ENCODE measurements around the gene NR5A2.

Gene NR5A2

GRCh38 chr1:200005165-200005564 is 22.3 kb upstream of the NR5A2 start:
- peaks cover 2% of the 10 kb centered on the region for H3K27me3 ChIP-seq (ENCODE audit: insufficient read depth, insufficient read length)
- H3K9ac ChIP-seq (ENCODE audit: insufficient read length, low read depth) = no peak overlapping the region
- H3K36me3 ChIP-seq (ENCODE audit: insufficient read depth, insufficient read length, low read length) = no peaks in the 10 kb centered on the region
- H3K9me3 ChIP-seq (ENCODE audit: insufficient read depth, low read length) = no peaks in the 10 kb centered on the region
- H3K4me3 ChIP-seq (ENCODE audit: insufficient read length, low read depth) = no peak overlapping the region
- TF ChIP-seq ZNF274 (IDR thresholded peaks at IDR 0.05; ENCODE audit: low read depth, low read length) (no peak), YY1 (IDR thresholded peaks at IDR 0.05; ENCODE audit: insufficient read depth, insufficient read length) (no peak), SUZ12 (IDR thresholded peaks at IDR 0.05; ENCODE audit: extremely low read depth, insufficient read depth, insufficient read length) (no peak)
- H3K4me1 ChIP-seq (ENCODE audit: insufficient read depth, insufficient read length) = no peaks in the 10 kb centered on the region
- DNase-seq (ENCODE audit: low read depth, low spot score) = no peak

DNA sequence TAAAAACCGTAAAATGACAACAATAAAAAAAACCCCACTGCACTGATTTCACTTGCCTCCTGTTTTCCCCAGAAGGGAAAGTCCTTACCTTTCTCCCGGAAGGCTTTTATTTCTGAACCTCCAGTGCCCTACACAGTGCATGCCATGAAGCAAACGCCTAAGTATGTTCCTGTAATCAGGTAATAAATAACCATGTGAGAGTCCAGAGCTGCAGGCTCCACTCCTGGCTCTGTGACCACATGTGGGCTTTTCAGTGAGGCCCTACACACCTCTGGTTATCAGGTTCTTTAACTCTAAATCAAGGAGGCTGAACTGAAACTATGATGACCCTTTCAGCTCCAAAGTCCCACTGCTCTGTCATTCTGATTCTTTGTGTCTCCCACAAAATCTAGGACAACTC is 20.8 kb upstream of the NR5A2 start:
- no peak overlapping the region for H3K4me3 ChIP-seq (ENCODE audit: insufficient read length, low read depth)
- H3K27me3 ChIP-seq (ENCODE audit: insufficient read depth, insufficient read length) = no peaks in the 10 kb centered on the region
- no peaks in the 10 kb centered on the region for H3K4me1 ChIP-seq (ENCODE audit: insufficient read depth, insufficient read length)
- H3K36me3 ChIP-seq (ENCODE audit: insufficient read depth, insufficient read length, low read length) = no peaks in the 10 kb centered on the region
- no peak overlapping the region for H3K9ac ChIP-seq (ENCODE audit: insufficient read length, low read depth)
- no peak for TF ChIP-seq SUZ12 (IDR thresholded peaks at IDR 0.05; ENCODE audit: extremely low read depth, insufficient read depth, insufficient read length)
- TF ChIP-seq YY1 (IDR thresholded peaks at IDR 0.05; ENCODE audit: insufficient read depth, insufficient read length) = no peak
- TF ChIP-seq ZNF274 (IDR thresholded peaks at IDR 0.05; ENCODE audit: low read depth, low read length) = no peak
- no peak for DNase-seq (ENCODE audit: low read depth, low spot score)
- no peaks in the 10 kb centered on the region for H3K9me3 ChIP-seq (ENCODE audit: insufficient read depth, low read length)

DNA sequence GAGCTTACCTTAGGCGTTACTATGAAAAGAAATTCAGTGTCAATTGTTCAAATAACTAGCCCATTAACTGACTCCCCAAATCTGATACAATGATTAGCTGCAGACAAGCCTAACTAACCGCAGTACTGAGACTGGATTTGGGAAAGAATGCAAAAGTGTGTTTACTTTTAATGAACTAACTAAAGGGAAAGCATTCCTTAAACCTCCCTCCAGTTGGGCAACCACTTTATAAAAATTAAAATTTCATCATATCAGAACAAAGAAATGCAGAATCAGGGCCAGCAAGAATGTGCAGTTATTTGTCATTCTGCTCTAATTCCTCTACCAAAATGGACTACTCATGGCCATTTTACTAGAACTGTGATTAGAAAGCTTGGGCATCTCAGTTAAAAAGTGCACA is 11.7 kb upstream of the NR5A2 start:
- Histone ChIP-seq H3K27me3 (ENCODE audit: insufficient read depth, insufficient read length) (no peaks in the 10 kb centered on the region), H3K4me1 (ENCODE audit: insufficient read depth, insufficient read length) (no peaks in the 10 kb centered on the region), H3K9me3 (ENCODE audit: insufficient read depth, low read length) (no peaks in the 10 kb centered on the region), H3K9ac (ENCODE audit: insufficient read length, low read depth) (no peak overlapping the region), H3K36me3 (ENCODE audit: insufficient read depth, insufficient read length, low read length) (no peaks in the 10 kb centered on the region), H3K4me3 (ENCODE audit: insufficient read length, low read depth) (no peak overlapping the region)
- DNase-seq (ENCODE audit: low read depth, low spot score) = no peak
- TF ChIP-seq SUZ12 (IDR thresholded peaks at IDR 0.05; ENCODE audit: extremely low read depth, insufficient read depth, insufficient read length) (no peak), ZNF274 (IDR thresholded peaks at IDR 0.05; ENCODE audit: low read depth, low read length) (no peak), YY1 (IDR thresholded peaks at IDR 0.05; ENCODE audit: insufficient read depth, insufficient read length) (no peak)

- no peak for DNase-seq (ENCODE audit: low read depth, low spot score)
- no peaks in the 10 kb centered on the region for H3K27me3 ChIP-seq (ENCODE audit: insufficient read depth, insufficient read length)
- TF ChIP-seq SUZ12 (IDR thresholded peaks at IDR 0.05; ENCODE audit: extremely low read depth, insufficient read depth, insufficient read length) (no peak), YY1 (IDR thresholded peaks at IDR 0.05; ENCODE audit: insufficient read depth, insufficient read length) (no peak), ZNF274 (IDR thresholded peaks at IDR 0.05; ENCODE audit: low read depth, low read length) (no peak)
- no peaks in the 10 kb centered on the region for H3K36me3 ChIP-seq (ENCODE audit: insufficient read depth, insufficient read length, low read length)
- H3K9ac ChIP-seq (ENCODE audit: insufficient read length, low read depth) = no peak overlapping the region
- no peak overlapping the region for H3K4me3 ChIP-seq (ENCODE audit: insufficient read length, low read depth)
- no peaks in the 10 kb centered on the region for H3K9me3 ChIP-seq (ENCODE audit: insufficient read depth, low read length)
- no peaks in the 10 kb centered on the region for H3K4me1 ChIP-seq (ENCODE audit: insufficient read depth, insufficient read length)
Measured at GRCh38 chr1:200021577-200022238, 5.8 kb upstream of the NR5A2 start.

DNA sequence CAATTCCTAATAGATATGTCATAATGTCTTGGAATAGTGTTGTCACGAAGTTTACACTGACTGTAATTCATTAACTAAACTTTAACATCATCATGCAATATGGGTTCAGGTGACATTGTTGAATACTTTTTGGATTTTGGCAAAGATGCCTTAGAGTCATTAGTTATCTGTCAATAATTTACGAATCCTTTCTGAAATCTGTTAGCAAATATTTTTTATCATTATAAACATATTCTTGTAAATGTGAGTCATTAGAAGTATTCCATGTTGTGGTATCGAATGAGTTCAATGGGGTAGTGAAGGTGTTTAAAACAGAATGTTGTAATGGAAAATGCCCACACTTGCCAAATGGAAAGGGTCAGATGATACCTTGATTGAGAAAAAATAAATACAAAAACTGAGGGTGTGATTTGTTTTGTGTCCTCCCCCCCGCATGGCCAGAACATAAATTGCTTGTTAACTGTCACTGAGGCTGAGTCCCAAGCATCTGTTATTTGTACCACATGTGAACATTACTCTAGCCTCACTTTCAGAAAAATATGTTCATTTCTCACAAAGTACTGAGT is 5.2 kb upstream of the NR5A2 start:
- DNase-seq (ENCODE audit: low read depth, low spot score) = no peak
- Histone ChIP-seq H3K4me3 (ENCODE audit: insufficient read length, low read depth) (no peak overlapping the region), H3K27me3 (ENCODE audit: insufficient read depth, insufficient read length) (peaks cover 3% of the 10 kb centered on the region), H3K4me1 (ENCODE audit: insufficient read depth, insufficient read length) (no peaks in the 10 kb centered on the region), H3K36me3 (ENCODE audit: insufficient read depth, insufficient read length, low read length) (no peaks in the 10 kb centered on the region), H3K9ac (ENCODE audit: insufficient read length, low read depth) (no peak overlapping the region), H3K9me3 (ENCODE audit: insufficient read depth, low read length) (no peaks in the 10 kb centered on the region)
- no peak for TF ChIP-seq YY1 (IDR thresholded peaks at IDR 0.05; ENCODE audit: insufficient read depth, insufficient read length)
- TF ChIP-seq ZNF274 (IDR thresholded peaks at IDR 0.05; ENCODE audit: low read depth, low read length) = no peak
- no peak for TF ChIP-seq SUZ12 (IDR thresholded peaks at IDR 0.05; ENCODE audit: extremely low read depth, insufficient read depth, insufficient read length)

- peak overlapping the region; percentile 52 for H3K9ac ChIP-seq (ENCODE audit: insufficient read length, low read depth)
- no peaks in the 10 kb centered on the region for H3K36me3 ChIP-seq (ENCODE audit: insufficient read depth, insufficient read length, low read length)
- TF ChIP-seq SUZ12 (IDR thresholded peaks at IDR 0.05; ENCODE audit: extremely low read depth, insufficient read depth, insufficient read length) = no peak
- DNase-seq (ENCODE audit: low read depth, low spot score) = no peak
- peak overlapping the region; percentile 57 for H3K4me3 ChIP-seq (ENCODE audit: insufficient read length, low read depth)
- no peaks in the 10 kb centered on the region for H3K9me3 ChIP-seq (ENCODE audit: insufficient read depth, low read length)
- no peaks in the 10 kb centered on the region for H3K4me1 ChIP-seq (ENCODE audit: insufficient read depth, insufficient read length)
- H3K27me3 ChIP-seq (ENCODE audit: insufficient read depth, insufficient read length) = peaks cover 65% of the 10 kb centered on the region
Measured at GRCh38 chr1:200028586-200029034, 1.1 kb downstream of the NR5A2 start.

- Histone ChIP-seq H3K9me3 (ENCODE audit: insufficient read depth, low read length) (no peaks in the 10 kb centered on the region), H3K36me3 (ENCODE audit: insufficient read depth, insufficient read length, low read length) (no peaks in the 10 kb centered on the region), H3K27me3 (ENCODE audit: insufficient read depth, insufficient read length) (peaks cover 71% of the 10 kb centered on the region), H3K4me1 (ENCODE audit: insufficient read depth, insufficient read length) (peaks cover 2% of the 10 kb centered on the region), H3K9ac (ENCODE audit: insufficient read length, low read depth) (peak overlapping the region; percentile 52), H3K4me3 (ENCODE audit: insufficient read length, low read depth) (peak overlapping the region; percentile 57)
- DNase-seq (ENCODE audit: low read depth, low spot score) = no peak
- TF ChIP-seq YY1 (IDR thresholded peaks at IDR 0.05; ENCODE audit: insufficient read depth, insufficient read length) = no peak
- TF ChIP-seq ZNF274 (IDR thresholded peaks at IDR 0.05; ENCODE audit: low read depth, low read length) = no peak
- TF ChIP-seq SUZ12 (IDR thresholded peaks at IDR 0.05; ENCODE audit: extremely low read depth, insufficient read depth, insufficient read length) = peak; percentile 79
Measured at GRCh38 chr1:200029035-200029821, 1.7 kb downstream of the NR5A2 start.
